Measurements from ENCODE around the gene SIDT2. TPM values are rescaled to one million over a fixed set of nuclear protein-coding genes. Genes with fewer than 3 reads are reported as not detected.

SIDT2 gene
- total and polyA plus RNA-seq, 8 donors, result 15.1 to 310 (median 50.0) TPM

- TF ChIP-seq POLR2A (IDR thresholded peaks at IDR 0.05) (no peak), CTCF (IDR thresholded peaks at IDR 0.05) (no peak), EP300 (IDR thresholded peaks at IDR 0.05) (no peak), POLR2AphosphoS5 (IDR thresholded peaks at IDR 0.05) (no peak)
- peak overlapping the region; percentile 64 to 93 (median 80) for H3K4me3 ChIP-seq
- no peaks in the 10 kb centered on the region for H3K27me3 ChIP-seq
- peaks cover 27 to 53% (median 46%) of the 10 kb centered on the region in 4 donors for H3K4me1 ChIP-seq
- H3K27ac ChIP-seq, result peak overlapping the region; percentile 96 to 99 (median 96)
- 3 to 6% (median 4%) methylated on average over 14 of the region's 14 CpGs for WGBS, 5 donors
- H3K36me3 ChIP-seq, result peaks cover 27 to 39% (median 37%) of the 10 kb centered on the region in 4 donors
- peak in 1 of 2 donors; percentile 66 for DNase-seq
- no peaks in the 10 kb centered on the region for H3K9me3 ChIP-seq
- intact Hi-C loops (cut with DNase I; ENCODE audit: low total_unique reads), result loop anchor here (10.0 kb wide), 1 partner anchor 84 kb away; the partner anchor contains the start of gene BACE1
Measured at GRCh38 chr11:117230999-117231841, 52.7 kb downstream of the SIDT2 start.

- intact Hi-C loops (cut with DNase I; ENCODE audit: low total_unique reads), result loop anchor here (10.0 kb wide), 1 partner anchor 83 kb away; the partner anchor contains the start of gene BACE1
Measured at GRCh38 chr11:117231842-117232091, 53.2 kb downstream of the SIDT2 start, which contains the start of gene PCSK7. Gene PCSK7 (minus strand): TSS chr11:117232073. CDS start chr11:117229844, 2,229 bp downstream.

GRCh38 chr11:117232092-117232878, 53.7 kb downstream of the SIDT2 start, which contains the start of gene RNF214:
Gene RNF214 (plus strand): TSS chr11:117232671. CDS start chr11:117234273, 1,602 bp downstream.
- intact Hi-C loops (cut with DNase I; ENCODE audit: low total_unique reads), result loop anchor here (10.0 kb wide), 1 partner anchor 83 kb away; the partner anchor contains the start of gene BACE1
- H3K4me1 ChIP-seq, result peaks cover 27 to 47% (median 42%) of the 10 kb centered on the region in 4 donors
- peak in 2 of 3 donors; percentile 6 to 43 for TF ChIP-seq POLR2AphosphoS5 (IDR thresholded peaks at IDR 0.05)
- no peak for TF ChIP-seq EP300 (IDR thresholded peaks at IDR 0.05)
- peak in 5 of 7 experiments; percentile 71 to 98 (median 87) for TF ChIP-seq CTCF (IDR thresholded peaks at IDR 0.05)
- TF ChIP-seq POLR2A (IDR thresholded peaks at IDR 0.05), result no peak
- H3K4me3 ChIP-seq, result peak within 1 kb of the TSS; percentile 64 to 93 (median 80)
- peak within 1 kb of the TSS; percentile 96 to 99 (median 96) for H3K27ac ChIP-seq
- H3K36me3 ChIP-seq, result peaks cover 23 to 41% (median 32%) of the 10 kb centered on the region in 4 donors
- WGBS, 5 donors, result 0 to 1% (median 0%) methylated on average over 8 to 81 of the region's 94 CpGs
- no peaks in the 10 kb centered on the region for H3K27me3 ChIP-seq
- H3K9me3 ChIP-seq, result no peaks in the 10 kb centered on the region
- peak; percentile 82 to 95 for DNase-seq

More at GRCh38 chr11:117231842-117232091, 53.2 kb downstream of the SIDT2 start, which contains the start of gene PCSK7:
- Histone ChIP-seq H3K4me3 (peak within 1 kb of the TSS; percentile 64 to 93 (median 80)), H3K27me3 (no peaks in the 10 kb centered on the region), H3K27ac (peak within 1 kb of the TSS; percentile 96 to 99 (median 96)), H3K36me3 (peaks cover 27 to 42% (median 35%) of the 10 kb centered on the region in 4 donors), H3K9me3 (no peaks in the 10 kb centered on the region), H3K4me1 (peaks cover 27 to 48% (median 42%) of the 10 kb centered on the region in 4 donors)
- peak in 2 of 3 donors; percentile 74 to 80 for TF ChIP-seq POLR2AphosphoS5 (IDR thresholded peaks at IDR 0.05)
- TF ChIP-seq CTCF (IDR thresholded peaks at IDR 0.05), result no peak
- 0 to 2% (median 0%) methylated on average over 13 of the region's 13 CpGs; no CpG with 5 or more reads in 1 of the 5 donors for WGBS, 5 donors
- peak in 1 of 2 donors; percentile 77 for DNase-seq
